Prostate gland (tissue), 2 donors: ENCODE data around the gene MAPKBP1. TPM values are rescaled to one million over a fixed set of nuclear protein-coding genes. Genes with fewer than 3 reads are reported as not detected.

Source experiments
- DNase-seq: peaks from one replicate; pipeline ENCODE4 v3.0.0-alpha.2; 2019; ENCODE audit warnings: low spot score
- H3K27ac ChIP-seq, 2 donors: fragments of 200-600 bp; sonication (generic); 2 replicates each; pipeline ENCODE4 v1.5.1; 2017 to 2019
- H3K27me3 ChIP-seq: fragments of 200-600 bp; sonication (generic); replicated peaks from 2 replicates; pipeline ENCODE4 v1.5.1; 2019; ENCODE audit not compliant: insufficient read depth
- H3K36me3 ChIP-seq, 2 donors: fragments of 200-600 bp; sonication (generic); 1 replicate in 1 of 2; 2 replicates in 1 of 2; pipeline versions ENCODE4 v1.5.1 to v1.8.1; 2017 to 2019
- H3K4me1 ChIP-seq: fragments of 200-600 bp; sonication (generic); replicated peaks from 2 replicates; pipeline ENCODE4 v1.5.1; 2019
- H3K4me3 ChIP-seq, 2 donors: fragments of 200-600 bp; sonication (generic); 2 replicates each; pipeline ENCODE4 v1.5.1; 2017 to 2019
- H3K9me3 ChIP-seq: fragments of 200-600 bp; sonication (generic); 2 replicates; pipeline ENCODE4 v1.5.1; 2017
- CTCF ChIP-seq, 4 experiments: fragments of 200-600 bp in 2 of 4; fragments of 450-650 bp in 2 of 4; sonication (generic) in 2 of 4; IDR thresholded peaks; 1 replicate in 3 of 4; 2 replicates in 1 of 4; pipeline ENCODE4 v1.5.1; 2016 to 2019; ENCODE audit warnings: antibody characterized with exemption in 4 of 4, mild to moderate bottlenecking in 2 of 4, moderate library complexity in 2 of 4
- POLR2A ChIP-seq: fragments of 450-650 bp; IDR thresholded peaks from one replicate; pipeline ENCODE4 v1.6.1; 2016; ENCODE audit warnings: antibody characterized with exemption, mild to moderate bottlenecking
- POLR2AphosphoS5 ChIP-seq: sonication (generic); formaldehyde crosslinking; IDR thresholded peaks from one replicate; pipeline ENCODE4 v1.6.1; 2017; ENCODE audit warnings: antibody characterized with exemption
- WGBS: methylation state at CpG from one replicate; pipeline ENCODE4 v1.1.5; 2018; 5-methylcytosine and 5-hydroxymethylcytosine counted together
- intact Hi-C: fragments of 100-400 bp; cut with DNase I; formaldehyde crosslinking; loops from one replicate; pipeline ENCODE4 v1.14.2; 2022
- total RNA-seq, 2 donors: library from RNA; depleted of rRNA; stranded (reverse); fragments of >200 nt; gene quantifications; one replicate each; pipeline ENCODE4 v1.1.0, GENCODE V29; 2016

MAPKBP1 gene
- total RNA-seq, 2 donors from 2014 or later = 17.4 to 62.8 TPM

GRCh38 chr15:41801185-41801584, 26.9 kb downstream of the MAPKBP1 start:
- no peaks in the 10 kb centered on the region for H3K4me1 ChIP-seq
- H3K9me3 ChIP-seq = no peaks in the 10 kb centered on the region
- TF ChIP-seq POLR2A (no peak), CTCF (IDR thresholded peaks at IDR 0.05) (no peak), POLR2AphosphoS5 (no peak)
- H3K36me3 ChIP-seq = no peaks in the 10 kb centered on the region
- no peaks in the 10 kb centered on the region for H3K27me3 ChIP-seq
- 62% methylated on average over 3 of the region's 3 CpGs for WGBS
- no peak for DNase-seq
- no peak overlapping the region for H3K4me3 ChIP-seq
- intact Hi-C loops = no loop called here
- no peak overlapping the region for H3K27ac ChIP-seq

DNA sequence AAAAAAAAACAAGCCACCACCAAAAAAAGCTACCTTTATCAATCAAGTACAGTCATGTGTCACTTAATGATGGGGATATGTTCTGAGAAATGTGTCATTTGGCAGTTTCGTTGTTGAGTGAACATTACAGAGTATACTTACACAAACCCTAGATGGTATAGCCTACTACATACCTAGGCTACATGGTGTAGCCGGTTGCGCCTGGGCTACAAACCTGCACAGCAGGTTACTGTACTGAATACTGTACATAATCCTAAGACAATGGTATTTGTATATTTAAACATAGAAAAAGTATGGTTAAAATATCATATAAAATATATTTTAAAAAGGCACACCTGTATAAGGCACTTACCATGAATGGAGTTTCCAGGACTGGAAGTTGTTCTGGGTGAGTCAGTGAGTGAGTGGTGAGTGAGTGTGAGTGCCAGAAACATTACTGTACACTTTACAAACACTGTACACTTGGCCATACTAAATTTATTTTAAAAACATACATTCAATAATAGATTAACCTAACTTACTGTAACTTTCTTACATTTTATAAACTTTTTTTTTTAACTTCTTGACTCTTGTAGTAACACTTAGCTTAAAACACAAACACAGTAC, 27.7 kb downstream of the MAPKBP1 start:
- Histone ChIP-seq H3K27me3 (no peaks in the 10 kb centered on the region), H3K4me1 (no peaks in the 10 kb centered on the region), H3K36me3 (no peaks in the 10 kb centered on the region), H3K9me3 (no peaks in the 10 kb centered on the region), H3K27ac (no peak overlapping the region), H3K4me3 (no peak overlapping the region)
- no peak for DNase-seq
- 86% methylated on average over 3 of the region's 3 CpGs for WGBS
- intact Hi-C loops = no loop called here
- TF ChIP-seq CTCF (IDR thresholded peaks at IDR 0.05) (no peak), POLR2AphosphoS5 (no peak), POLR2A (no peak)

DNA sequence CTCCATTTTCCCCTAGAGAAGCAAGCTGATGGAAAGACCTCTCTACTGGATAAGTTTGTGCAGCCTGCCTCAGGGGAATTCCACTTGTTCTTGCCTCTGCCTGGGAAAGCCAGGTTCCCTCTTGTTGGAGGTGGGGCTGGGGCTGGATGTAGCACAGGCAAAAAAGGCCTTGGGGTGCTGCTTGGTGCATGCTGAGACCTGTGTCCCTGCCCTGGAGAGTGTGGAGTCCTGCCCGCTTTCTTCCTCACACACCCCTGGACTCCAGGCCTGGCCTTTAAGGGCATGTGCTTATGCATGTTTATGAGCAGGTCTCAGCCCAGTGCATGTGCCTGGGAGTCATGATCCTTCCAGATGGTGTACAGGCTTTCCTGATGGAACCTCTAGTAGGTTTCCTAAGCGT, 30.1 kb downstream of the MAPKBP1 start:
- Histone ChIP-seq H3K27me3 (no peaks in the 10 kb centered on the region), H3K4me1 (no peaks in the 10 kb centered on the region), H3K9me3 (no peaks in the 10 kb centered on the region), H3K27ac (peak overlapping the region in 1 of 2 donors; percentile 34), H3K4me3 (no peak overlapping the region), H3K36me3 (no peaks in the 10 kb centered on the region)
- 60% methylated on average over 2 of the region's 2 CpGs for WGBS
- intact Hi-C loops = no loop called here
- peak; percentile 69 for DNase-seq
- TF ChIP-seq CTCF (IDR thresholded peaks at IDR 0.05) (no peak), POLR2A (no peak), POLR2AphosphoS5 (peak; percentile 11)

- WGBS = 62% methylated on average over 8 of the region's 8 CpGs
- intact Hi-C loops = no loop called here
- no peaks in the 10 kb centered on the region for H3K9me3 ChIP-seq
Measured at GRCh38 chr15:41804916-41805666, 30.8 kb downstream of the MAPKBP1 start.

More at GRCh38 chr15:41804916-41805666, 30.8 kb downstream of the MAPKBP1 start:
- H3K4me1 ChIP-seq = no peaks in the 10 kb centered on the region
- no peaks in the 10 kb centered on the region for H3K27me3 ChIP-seq
- H3K36me3 ChIP-seq = no peaks in the 10 kb centered on the region
- TF ChIP-seq POLR2A (no peak), POLR2AphosphoS5 (no peak), CTCF (IDR thresholded peaks at IDR 0.05) (no peak)
- peak overlapping the region in 1 of 2 donors; percentile 34 for H3K27ac ChIP-seq
- DNase-seq = no peak
- H3K4me3 ChIP-seq = no peak overlapping the region
